Measurements from ENCODE around the gene NIFK. TPM values are rescaled to one million over a fixed set of nuclear protein-coding genes. Genes with fewer than 3 reads are reported as not detected.
A peak's percentile ranks its signal among the peaks of the same experiment; 100 is the strongest.
"Not testable (repeated sequence)": the region's sequence is repeated elsewhere in the genome, so short reads cannot be mapped to it uniquely, and the experiment has no call there.

Gene NIFK
- total and polyA plus RNA-seq, 8 donors = 22.9 to 40.4 (median 25.8) TPM

DNA sequence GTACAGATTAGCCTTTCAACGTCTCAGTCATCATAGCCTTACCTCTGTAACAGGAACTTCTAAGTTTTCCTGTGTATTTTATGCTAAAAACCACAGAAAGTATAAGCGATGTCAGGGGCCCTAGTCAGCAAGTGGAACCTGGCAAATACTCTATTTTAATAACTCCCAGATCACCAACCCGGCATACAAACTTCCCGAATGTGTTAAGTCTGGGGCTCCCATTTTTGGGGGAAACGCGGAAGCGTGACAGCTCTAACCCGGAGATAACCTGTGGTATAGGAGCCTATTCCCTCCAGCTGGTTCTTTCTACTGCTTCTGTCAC lies 574 bp downstream of the NIFK start:
- intact Hi-C loops (cut with DNase I) = no loop called here
- H3K27me3 ChIP-seq = no peaks in the 10 kb centered on the region
- FAIRE-seq (no peak), DNase-seq (no peak), ATAC-seq (no peak)
- no peaks in the 10 kb centered on the region for H3K9me3 ChIP-seq
- H3K4me1 ChIP-seq = peaks cover 3 to 9% (median 5%) of the 10 kb centered on the region in 3 donors
- WGBS, 2 donors = 0 to 1% methylated on average over 8 of the region's 8 CpGs
- no peak for TF ChIP-seq CTCF (IDR thresholded peaks at IDR 0.05)
- H3K27ac ChIP-seq = peak overlapping the region; percentile 27 to 38 (median 32)
- peaks cover 0 to 32% (median 6%) of the 10 kb centered on the region in 3 donors for H3K36me3 ChIP-seq
- peak overlapping the region; percentile 46 to 78 (median 70) for H3K4me3 ChIP-seq

GRCh38 chr2:121735518-121736074 lies 1.1 kb downstream of the NIFK start:
- no peak for TF ChIP-seq CTCF (IDR thresholded peaks at IDR 0.05)
- Histone ChIP-seq H3K27ac (peak overlapping the region in 1 of 4 donors; percentile 38), H3K27me3 (no peaks in the 10 kb centered on the region), H3K4me1 (peaks cover 3 to 9% (median 5%) of the 10 kb centered on the region in 3 donors), H3K9me3 (no peaks in the 10 kb centered on the region), H3K36me3 (peaks cover 2 to 38% (median 9%) of the 10 kb centered on the region in 3 donors), H3K4me3 (peak overlapping the region; percentile 46 to 78 (median 70))
- DNase-seq (no peak), ATAC-seq (no peak), FAIRE-seq (no peak)
- intact Hi-C loops (cut with DNase I) = no loop called here
- WGBS, 2 donors = 20 to 24% methylated on average over 10 of the region's 10 CpGs

DNA sequence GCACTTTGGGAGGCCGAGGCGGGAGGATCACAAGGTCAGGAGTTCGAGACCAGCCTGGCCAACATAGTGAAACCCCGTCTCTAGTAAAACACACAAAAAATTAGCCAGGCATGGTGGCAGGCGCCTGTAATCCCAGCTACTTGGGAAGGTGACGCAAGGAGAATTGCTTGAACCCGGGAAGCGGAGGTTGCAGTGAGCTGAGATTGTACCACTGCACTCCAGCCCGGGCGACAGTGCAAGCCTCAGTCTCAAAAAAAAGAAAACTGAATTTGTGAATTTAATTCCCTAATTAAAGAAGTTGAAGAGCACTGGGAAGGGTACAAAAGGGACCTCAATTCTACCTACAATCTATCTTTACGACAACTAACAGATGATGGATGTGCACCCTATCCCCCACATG lies 2.1 kb downstream of the NIFK start:
- not testable (repeated sequence) for H3K4me3 ChIP-seq

DNA sequence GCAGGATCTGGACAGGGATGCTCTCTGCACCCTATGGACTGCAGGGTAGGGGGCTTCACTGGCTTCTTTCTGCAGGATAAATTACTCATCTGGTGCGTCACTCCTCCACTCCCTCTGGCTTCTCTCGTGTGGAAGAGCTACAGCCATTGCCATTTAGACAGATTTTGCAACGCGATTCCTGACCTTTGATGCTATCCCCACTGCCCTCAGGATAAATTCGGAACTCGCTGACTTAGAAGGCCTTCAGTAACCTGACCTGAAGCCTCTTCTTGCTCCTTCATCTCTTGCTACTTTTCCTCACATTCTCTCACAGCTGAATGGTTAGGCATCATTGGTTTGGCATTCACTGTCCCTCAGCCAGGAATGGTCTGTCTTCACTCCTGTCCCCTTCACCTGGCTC lies 5.3 kb downstream of the NIFK start:
- Histone ChIP-seq H3K4me1 (peaks cover 3 to 9% (median 5%) of the 10 kb centered on the region in 3 donors), H3K27ac (no peak overlapping the region), H3K36me3 (peaks cover 8 to 77% (median 28%) of the 10 kb centered on the region in 3 donors), H3K27me3 (no peaks in the 10 kb centered on the region), H3K4me3 (no peak overlapping the region), H3K9me3 (no peaks in the 10 kb centered on the region)
- ATAC-seq (no peak), DNase-seq (no peak), FAIRE-seq (no peak)
- 84 to 97% methylated on average over 6 of the region's 6 CpGs for WGBS, 2 donors
- TF ChIP-seq CTCF (IDR thresholded peaks at IDR 0.05) = no peak
- intact Hi-C loops (cut with DNase I) = no loop called here

More for the DNA sequence above, 2.1 kb downstream of the NIFK start:
- 92 to 97% methylated on average over 11 of the region's 11 CpGs for WGBS, 2 donors
- H3K36me3 ChIP-seq = peaks cover 8 to 46% (median 18%) of the 10 kb centered on the region in 3 donors
- H3K9me3 ChIP-seq; intact Hi-C loops (cut with DNase I); H3K27me3 ChIP-seq; H3K4me1 ChIP-seq; DNase-seq; FAIRE-seq; H3K27ac ChIP-seq; ATAC-seq: not testable (repeated sequence)

DNA sequence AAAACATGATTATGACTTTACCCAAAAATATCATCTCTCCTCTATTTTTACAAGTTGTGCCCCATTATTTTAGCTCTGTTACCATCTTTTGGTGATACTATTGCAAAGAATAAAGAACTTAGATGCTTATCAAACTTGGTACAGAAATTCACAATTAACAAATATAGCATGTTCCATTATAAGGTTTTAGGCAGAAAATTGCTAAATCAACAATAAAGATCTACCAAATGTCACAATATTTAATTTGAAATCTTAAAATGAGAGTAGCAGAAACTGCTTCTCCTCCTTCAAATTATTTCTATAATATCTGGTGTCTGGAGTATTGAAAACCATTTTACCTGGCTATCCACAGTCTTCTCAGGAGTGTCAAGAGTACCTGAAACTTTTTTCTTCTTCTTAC lies 8.7 kb downstream of the NIFK start:
- H3K27me3 ChIP-seq = no peaks in the 10 kb centered on the region
- peaks cover 8 to 58% (median 28%) of the 10 kb centered on the region in 3 donors for H3K36me3 ChIP-seq
- intact Hi-C loops (cut with DNase I) = no loop called here

More for the DNA sequence above, 8.7 kb downstream of the NIFK start:
- H3K4me1 ChIP-seq = no peaks in the 10 kb centered on the region
- ATAC-seq (no peak), FAIRE-seq (no peak), DNase-seq (no peak)
- H3K27ac ChIP-seq = no peak overlapping the region
- no peak overlapping the region for H3K4me3 ChIP-seq
- H3K9me3 ChIP-seq = no peaks in the 10 kb centered on the region
- no peak for TF ChIP-seq CTCF (IDR thresholded peaks at IDR 0.05)
